Activated CD4-positive, alpha-beta T cell treated with anti-CD3 and anti-CD28 coated beads for 4 hours (primary cell): ENCODE measurements around the gene KRTAP5-6.

Source experiments
- DNase-seq, 2 donors: peaks; one replicate each; pipeline ENCODE4 v3.0.0-alpha.2; 2020

The KRTAP5-6 gene

GRCh38 chr11:1696608-1697570 is at the start of gene KRTAP5-6:
Gene KRTAP5-6 (plus strand): TSS chr11:1697195. CDS start chr11:1697246, 51 bp downstream.
- no peak for DNase-seq

- no peak for DNase-seq
These were observed 48.9 kb upstream of the KRTAP5-6 start for GRCh38 chr11:1647901-1648652.

- no peak for DNase-seq
These were observed 48.2 kb upstream of the KRTAP5-6 start for GRCh38 chr11:1648653-1649420.

- no peak for DNase-seq
These were observed 46.7 kb upstream of the KRTAP5-6 start for GRCh38 chr11:1650034-1650917.

- no peak for DNase-seq
These were observed 46.1 kb upstream of the KRTAP5-6 start for GRCh38 chr11:1650918-1651262.

- no peak for DNase-seq
These were observed 45.5 kb upstream of the KRTAP5-6 start for GRCh38 chr11:1651411-1651980.

GRCh38 chr11:1652026-1652425 is 45.0 kb upstream of the KRTAP5-6 start:
- no peak for DNase-seq

- no peak for DNase-seq
These were observed 44.6 kb upstream of the KRTAP5-6 start for GRCh38 chr11:1652442-1652770.

GRCh38 chr11:1652771-1653540 is 44.0 kb upstream of the KRTAP5-6 start:
- DNase-seq = peak; percentile 64 to 80

GRCh38 chr11:1653541-1654387 is 43.2 kb upstream of the KRTAP5-6 start:
- DNase-seq = no peak

GRCh38 chr11:1654388-1655167 is 42.4 kb upstream of the KRTAP5-6 start:
- DNase-seq = no peak

GRCh38 chr11:1655168-1656060 is 41.6 kb upstream of the KRTAP5-6 start:
- DNase-seq = no peak

GRCh38 chr11:1656061-1656441 is 40.9 kb upstream of the KRTAP5-6 start:
- no peak for DNase-seq

GRCh38 chr11:1656670-1657069 is 40.3 kb upstream of the KRTAP5-6 start:
- no peak for DNase-seq

GRCh38 chr11:1659506-1659905 is 37.5 kb upstream of the KRTAP5-6 start:
- DNase-seq = no peak

GRCh38 chr11:1660111-1660867 is 36.7 kb upstream of the KRTAP5-6 start:
- DNase-seq = no peak
